ENCODE data around the gene PRSS36.
"Not testable (repeated sequence)": the region's sequence is repeated elsewhere in the genome, so short reads cannot be mapped to it uniquely, and the experiment has no call there.

The PRSS36 gene

GRCh38 chr16:31183432-31184428, 33.9 kb upstream of the PRSS36 start:
- DNase-seq = no peak

GRCh38 chr16:31182391-31182790, 32.5 kb upstream of the PRSS36 start:
- DNase-seq = no peak

GRCh38 chr16:31181102-31181830, 31.4 kb upstream of the PRSS36 start:
- DNase-seq = peak; percentile 73

GRCh38 chr16:31179747-31180459, 30.0 kb upstream of the PRSS36 start, which contains the start of gene FUS:
Gene FUS, plus strand, starts transcription at chr16:31180139. Its CDS starts 76 bp downstream, at chr16:31180215.
- DNase-seq = peak; percentile 95

DNA sequence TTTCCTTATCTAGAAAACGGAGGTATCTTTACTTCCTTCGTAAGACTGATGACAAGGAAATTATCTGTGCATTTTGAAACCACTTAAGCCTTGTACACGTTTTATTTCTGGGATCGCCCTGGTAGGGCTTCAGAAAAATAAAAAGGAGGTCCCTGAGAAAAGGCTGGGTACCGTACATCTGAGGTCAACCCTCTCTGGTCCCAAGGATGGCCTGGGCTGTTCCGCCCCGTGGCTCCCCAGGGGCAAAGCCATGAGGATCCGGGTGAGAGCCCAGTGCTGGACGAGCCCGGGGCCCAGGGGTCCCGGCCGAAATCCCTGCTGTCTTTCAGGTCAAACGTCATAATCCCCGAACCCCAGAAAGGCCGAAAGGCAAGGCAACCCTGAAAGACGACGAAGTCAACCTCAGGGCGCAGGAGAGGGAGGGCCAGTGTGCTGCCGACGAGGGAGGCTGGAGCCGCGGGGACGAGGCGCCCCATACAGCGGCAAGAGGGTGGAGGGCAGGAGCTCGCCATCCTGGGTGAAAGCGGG, 29.4 kb upstream of the PRSS36 start:
- no peak for DNase-seq

GRCh38 chr16:31177136-31177535, 27.3 kb upstream of the PRSS36 start:
- peak; percentile 64 for DNase-seq

GRCh38 chr16:31170048-31170447, 20.2 kb upstream of the PRSS36 start:
- not testable (repeated sequence) for DNase-seq

GRCh38 chr16:31168848-31169247, 19.0 kb upstream of the PRSS36 start:
- DNase-seq = no peak

- DNase-seq = no peak
Measured at GRCh38 chr16:31167315-31167714, 17.4 kb upstream of the PRSS36 start.

- DNase-seq = peak; percentile 81
Measured at GRCh38 chr16:31157136-31157535, 7.3 kb upstream of the PRSS36 start.

DNA sequence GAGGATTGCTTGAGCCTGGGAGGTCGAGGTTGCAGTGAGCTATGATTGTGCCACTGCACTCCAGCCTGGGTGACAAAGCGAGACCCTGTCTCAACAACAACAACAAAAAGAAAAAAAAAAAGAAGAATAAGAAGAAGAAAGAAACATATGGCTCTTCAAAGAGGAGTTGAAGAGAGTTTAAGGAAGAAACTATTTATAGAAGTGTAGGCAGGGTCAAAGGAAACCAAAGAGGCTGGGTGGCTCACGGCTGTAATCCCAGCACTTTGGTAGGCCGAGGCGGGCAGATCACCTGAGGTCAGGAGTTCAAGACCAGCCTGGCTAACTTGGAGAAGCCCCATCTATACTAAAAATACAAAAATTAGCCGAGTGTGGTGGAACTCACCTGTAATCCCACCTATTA, 1.1 kb upstream of the PRSS36 start:
- DNase-seq = not testable (repeated sequence)

- peak; percentile 23 for DNase-seq
Measured at GRCh38 chr16:31149332-31149731, 534 bp downstream of the PRSS36 start.

- no peak for DNase-seq
Measured at GRCh38 chr16:31148896-31149295, 970 bp downstream of the PRSS36 start.

- no peak for DNase-seq
Measured at GRCh38 chr16:31148281-31148728, 1.6 kb downstream of the PRSS36 start.

DNA sequence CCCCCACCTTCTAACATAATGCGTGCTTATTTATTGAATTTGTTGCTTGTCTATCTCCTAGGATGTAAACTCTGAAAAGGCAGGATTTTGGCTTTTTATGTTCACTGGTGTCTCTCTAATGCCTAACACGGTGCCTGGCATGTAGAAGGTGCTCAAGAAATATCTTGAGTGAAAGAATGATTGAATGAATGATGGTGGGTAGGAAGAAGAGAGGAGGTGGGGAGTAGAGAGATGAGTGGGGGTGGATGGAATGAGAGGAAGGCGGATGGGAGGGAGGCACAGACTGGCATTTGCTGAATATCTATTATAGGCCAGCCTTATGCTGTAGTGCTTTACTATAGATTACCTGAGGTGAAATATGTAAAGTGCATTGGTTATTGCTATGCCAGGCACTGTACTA, 2.3 kb downstream of the PRSS36 start:
- no peak for DNase-seq

GRCh38 chr16:31145398-31145990, 4.4 kb downstream of the PRSS36 start:
- DNase-seq = no peak

DNA sequence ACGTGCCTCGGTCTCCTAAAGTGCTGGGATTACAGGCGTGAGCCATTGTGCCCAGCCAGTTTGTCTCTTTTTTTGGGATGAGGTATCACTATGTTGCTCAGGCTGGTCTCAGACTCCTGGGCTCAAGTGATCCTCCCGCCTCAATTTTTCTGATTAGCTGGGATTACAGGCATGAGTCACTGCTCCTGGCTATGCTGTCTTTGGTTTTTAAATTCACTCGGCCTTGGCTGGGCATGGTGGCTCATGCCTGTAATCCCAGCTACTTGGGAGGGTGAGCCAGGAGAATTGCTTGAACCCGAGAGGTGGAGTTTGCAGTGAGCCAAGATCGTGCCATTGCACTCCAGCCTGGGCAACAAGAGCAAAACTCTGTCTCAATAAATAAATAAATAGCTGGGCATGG, 5.4 kb downstream of the PRSS36 start:
- DNase-seq = not testable (repeated sequence)

GRCh38 chr16:31143694-31144148, 6.1 kb downstream of the PRSS36 start:
- DNase-seq = no peak

DNA sequence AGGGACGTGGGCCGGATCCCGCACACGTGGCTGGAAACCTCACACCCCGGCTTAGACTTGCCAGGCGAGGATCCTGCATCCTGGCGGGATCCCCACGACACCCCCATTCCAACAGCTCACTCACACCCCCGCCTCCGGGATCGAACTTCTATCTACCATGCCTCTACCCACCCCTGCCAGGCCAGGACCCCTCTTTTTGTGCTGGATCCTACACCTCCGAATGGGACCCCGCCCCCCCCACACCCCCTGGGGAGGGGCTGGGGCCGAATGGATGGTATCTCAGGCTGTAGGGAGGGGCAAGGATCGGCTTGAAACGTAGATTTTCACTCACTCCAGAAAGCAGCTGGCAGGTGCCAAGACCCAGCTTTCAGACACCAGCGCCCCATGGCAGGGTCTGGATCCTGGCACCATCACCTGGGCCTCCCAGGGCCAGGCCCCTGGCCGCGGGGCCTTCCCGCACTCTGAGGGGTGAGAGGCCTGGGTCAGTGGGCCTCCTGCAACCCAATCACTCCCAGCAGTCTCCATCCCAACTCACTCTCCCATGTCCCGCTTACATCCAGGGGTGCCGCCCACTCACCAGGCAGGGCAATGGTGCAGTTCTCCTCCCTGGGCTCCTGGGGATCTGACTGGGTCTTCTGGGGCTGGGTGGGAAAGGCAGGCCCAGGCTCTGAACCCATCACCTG, 6.7 kb downstream of the PRSS36 start:
- no peak for DNase-seq

GRCh38 chr16:31142109-31143010, 7.5 kb downstream of the PRSS36 start:
- DNase-seq = peak; percentile 99

Data from suppressor macrophage treated with lipopolysaccharide for 4 hours (primary cell).